ENCODE data around the gene F2R. TPM values are rescaled to one million over a fixed set of nuclear protein-coding genes. Genes with fewer than 3 reads are reported as not detected.

The F2R gene
- total RNA-seq, 4 donors from 2014 or later, result 33.8 to 48.6 (median 45.7) TPM

GRCh38 chr5:76728965-76729364 lies 13.0 kb downstream of the F2R start:
- H3K4me3 ChIP-seq, result no peak overlapping the region
- no peaks in the 10 kb centered on the region for H3K27me3 ChIP-seq
- H3K4me1 ChIP-seq, result no peaks in the 10 kb centered on the region
- no peak for DNase-seq (ENCODE audit: low spot score in 2 of 2)
- 67% methylated on average over 4 of the region's 4 CpGs for WGBS
- H3K9me3 ChIP-seq, result no peaks in the 10 kb centered on the region
- TF ChIP-seq POLR2A (IDR thresholded peaks at IDR 0.05) (no peak), POLR2AphosphoS5 (IDR thresholded peaks at IDR 0.05) (no peak)
- no peak overlapping the region for H3K27ac ChIP-seq
- H3K36me3 ChIP-seq, result peaks cover 14% of the 10 kb centered on the region

- Histone ChIP-seq H3K36me3 (peaks cover 14% of the 10 kb centered on the region), H3K4me3 (no peak overlapping the region), H3K9me3 (no peaks in the 10 kb centered on the region), H3K27ac (no peak overlapping the region), H3K27me3 (no peaks in the 10 kb centered on the region), H3K4me1 (no peaks in the 10 kb centered on the region)
- DNase-seq (ENCODE audit: low spot score in 2 of 2), result no peak
- TF ChIP-seq POLR2A (IDR thresholded peaks at IDR 0.05), result no peak
- TF ChIP-seq POLR2AphosphoS5 (IDR thresholded peaks at IDR 0.05), result no peak
- TF ChIP-seq CTCF (IDR thresholded peaks at IDR 0.05), result no peak
- TF ChIP-seq EP300 (IDR thresholded peaks at IDR 0.05), result no peak
- 97% methylated on average over 5 of the region's 5 CpGs for WGBS
Observed at GRCh38 chr5:76729373-76730290, 13.7 kb downstream of the F2R start.

- no peak overlapping the region for H3K27ac ChIP-seq
- H3K27me3 ChIP-seq, result no peaks in the 10 kb centered on the region
- H3K4me3 ChIP-seq, result no peak overlapping the region
- no peaks in the 10 kb centered on the region for H3K9me3 ChIP-seq
- no peak for DNase-seq (ENCODE audit: low spot score in 2 of 2)
- H3K4me1 ChIP-seq, result peaks cover 4% of the 10 kb centered on the region
- no peak for TF ChIP-seq POLR2A (IDR thresholded peaks at IDR 0.05)
- TF ChIP-seq POLR2AphosphoS5 (IDR thresholded peaks at IDR 0.05), result no peak
- no peak for TF ChIP-seq CTCF (IDR thresholded peaks at IDR 0.05)
- TF ChIP-seq EP300 (IDR thresholded peaks at IDR 0.05), result no peak
- H3K36me3 ChIP-seq, result peaks cover 12% of the 10 kb centered on the region
- WGBS, result 93% methylated on average over 15 of the region's 15 CpGs
Observed at GRCh38 chr5:76732405-76733048, 16.6 kb downstream of the F2R start.

GRCh38 chr5:76733049-76733417 lies 17.1 kb downstream of the F2R start:
- Histone ChIP-seq H3K4me3 (no peak overlapping the region), H3K9me3 (no peaks in the 10 kb centered on the region), H3K27ac (no peak overlapping the region), H3K36me3 (peaks cover 12% of the 10 kb centered on the region), H3K4me1 (peaks cover 4% of the 10 kb centered on the region), H3K27me3 (no peaks in the 10 kb centered on the region)
- TF ChIP-seq POLR2AphosphoS5 (IDR thresholded peaks at IDR 0.05) (no peak), CTCF (IDR thresholded peaks at IDR 0.05) (no peak), POLR2A (IDR thresholded peaks at IDR 0.05) (no peak), EP300 (IDR thresholded peaks at IDR 0.05) (no peak)
- DNase-seq (ENCODE audit: low spot score in 2 of 2), result no peak
- 91% methylated on average over 13 of the region's 13 CpGs for WGBS

GRCh38 chr5:76735762-76736545 lies 20.0 kb downstream of the F2R start:
- Histone ChIP-seq H3K27me3 (no peaks in the 10 kb centered on the region), H3K4me1 (peaks cover 4% of the 10 kb centered on the region), H3K4me3 (no peak overlapping the region), H3K36me3 (peaks cover 12% of the 10 kb centered on the region), H3K27ac (no peak overlapping the region), H3K9me3 (no peaks in the 10 kb centered on the region)
- no peak for TF ChIP-seq CTCF (IDR thresholded peaks at IDR 0.05)
- no peak for TF ChIP-seq POLR2A (IDR thresholded peaks at IDR 0.05)
- no peak for TF ChIP-seq POLR2AphosphoS5 (IDR thresholded peaks at IDR 0.05)
- no peak for TF ChIP-seq EP300 (IDR thresholded peaks at IDR 0.05)
- 51% methylated on average over 4 of the region's 4 CpGs for WGBS
- DNase-seq (ENCODE audit: low spot score in 2 of 2), result no peak

Data from suprapubic skin (tissue), 4 donors.